ENCODE results near the gene SAG. TPM values are rescaled to one million over a fixed set of nuclear protein-coding genes. Genes with fewer than 3 reads are reported as not detected.

SAG gene
- total and polyA plus RNA-seq, 10 of the 15 experiments (the other 5 are each of a cell fraction or from before 2014, with no cell fraction given) = 0.06 to 0.47 TPM; not detected in 8

DNA sequence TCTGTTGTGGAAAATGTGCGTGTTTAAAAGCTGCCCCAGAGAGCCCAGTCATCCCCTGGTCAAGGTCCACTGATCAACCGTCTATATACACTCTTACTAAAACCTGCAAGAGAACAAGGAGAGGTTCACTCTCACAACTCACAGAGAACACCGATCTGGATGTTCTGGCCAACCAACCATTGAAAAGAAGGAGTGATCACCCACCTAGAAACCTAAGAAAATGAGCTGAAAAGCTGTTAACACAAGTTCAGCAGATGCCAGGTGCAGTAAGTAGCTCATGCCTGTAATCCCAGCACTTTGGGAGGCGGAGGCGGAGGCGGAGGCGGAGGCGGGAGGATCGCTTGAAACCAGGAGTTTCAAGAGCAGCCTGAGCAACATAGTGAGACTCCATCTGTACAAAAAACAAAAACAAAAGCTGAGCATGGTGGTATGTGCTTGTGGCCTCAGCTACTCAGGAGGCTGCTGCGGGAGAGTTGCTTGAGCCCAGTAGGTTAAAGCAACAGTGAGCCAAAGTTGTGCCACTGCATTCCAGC is 41.7 kb upstream of the SAG start:
- H3K79me2 ChIP-seq (ENCODE audit: control insufficient read depth, insufficient read depth, low read length) = peaks cover 9% of the 10 kb centered on the region
- 0 out of 2 replicates have a peak, but pooled peaks have one; percentile 25 for TF ChIP-seq POLR2AphosphoS5 (IDR thresholded peaks at IDR 0.05; ENCODE audit: low read length)
- TF ChIP-seq, protein P1, sequence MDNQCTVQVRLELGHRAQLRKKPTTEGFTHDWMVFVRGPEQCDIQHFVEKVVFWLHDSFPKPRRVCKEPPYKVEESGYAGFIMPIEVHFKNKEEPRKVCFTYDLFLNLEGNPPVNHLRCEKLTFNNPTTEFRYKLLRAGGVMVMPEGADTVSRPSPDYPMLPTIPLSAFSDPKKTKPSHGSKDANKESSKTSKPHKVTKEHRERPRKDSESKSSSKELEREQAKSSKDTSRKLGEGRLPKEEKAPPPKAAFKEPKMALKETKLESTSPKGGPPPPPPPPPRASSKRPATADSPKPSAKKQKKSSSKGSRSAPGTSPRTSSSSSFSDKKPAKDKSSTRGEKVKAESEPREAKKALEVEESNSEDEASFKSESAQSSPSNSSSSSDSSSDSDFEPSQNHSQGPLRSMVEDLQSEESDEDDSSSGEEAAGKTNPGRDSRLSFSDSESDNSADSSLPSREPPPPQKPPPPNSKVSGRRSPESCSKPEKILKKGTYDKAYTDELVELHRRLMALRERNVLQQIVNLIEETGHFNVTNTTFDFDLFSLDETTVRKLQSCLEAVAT (IDR thresholded peaks at IDR 0.05) = no peak
- FAIRE-seq (no peak), DNase-seq (ENCODE audit: low read depth, low spot score) (no peak), ATAC-seq (no peak)
- SMC1A ChIA-PET (ENCODE audit: uncharacterized antibody, unreplicated experiment) = interaction anchor here (1.1 kb wide), 1 partner anchor 12 kb away, joined by 3 read pairs; no protein-coding TSS in a partner anchor
- CTCF ChIA-PET = interaction anchor here (1.0 kb wide), 1 partner anchor 10 kb away, joined by 3 read pairs; no protein-coding TSS in a partner anchor
- peaks cover 23 to 40% of the 10 kb centered on the region in 2 experiments for H3K36me3 ChIP-seq (ENCODE audit: control insufficient read depth in 2 of 2, insufficient read depth in 2 of 2, low read length in 1 of 2)
- in situ Hi-C loops (cut with MboI) (no loop called here), intact Hi-C loops (cut with micrococcal nuclease; ENCODE audit: unreplicated experiment) (no loop called here)
- 35% methylated on average over 10 of the region's 10 CpGs for WGBS (ENCODE audit: insufficient coverage, insufficient replicate concordance, low lambda C conversion rate, missing lambda C conversion rate)
- no peak overlapping the region for H3K4me2 ChIP-seq (ENCODE audit: control insufficient read depth, insufficient read depth)
- peak overlapping the region; percentile 15; the same call in 1 of the 2 replicates for H3K27ac ChIP-seq (ENCODE audit: control insufficient read depth, insufficient read depth)
- no peak overlapping the region for H2AFZ ChIP-seq (ENCODE audit: control insufficient read depth, low read depth, low read length)
- POLR2A ChIA-PET = no interaction called here
- BruUV-seq (replicated peaks) = no TSS peak
- no peak overlapping the region for H3K9ac ChIP-seq (ENCODE audit: control insufficient read depth, insufficient read depth, low read length)
- no peaks in the 10 kb centered on the region for H4K20me1 ChIP-seq (ENCODE audit: control insufficient read depth, insufficient read depth)
- peaks cover 36% of the 10 kb centered on the region for H3K4me1 ChIP-seq (ENCODE audit: control insufficient read depth, insufficient read depth, low read length)
- no peak overlapping the region for H3K4me3 ChIP-seq
- no peaks in the 10 kb centered on the region for H3K9me3 ChIP-seq (replicated peaks; ENCODE audit: control insufficient read depth, insufficient read depth, low read length)
- no peaks in the 10 kb centered on the region for H3K27me3 ChIP-seq (replicated peaks in 1 of 2; ENCODE audit: control insufficient read depth in 2 of 2, insufficient read depth in 2 of 2, low read length in 1 of 2)
- RAD21 ChIA-PET (ENCODE audit: unreplicated experiment) = no interaction called here

DNA sequence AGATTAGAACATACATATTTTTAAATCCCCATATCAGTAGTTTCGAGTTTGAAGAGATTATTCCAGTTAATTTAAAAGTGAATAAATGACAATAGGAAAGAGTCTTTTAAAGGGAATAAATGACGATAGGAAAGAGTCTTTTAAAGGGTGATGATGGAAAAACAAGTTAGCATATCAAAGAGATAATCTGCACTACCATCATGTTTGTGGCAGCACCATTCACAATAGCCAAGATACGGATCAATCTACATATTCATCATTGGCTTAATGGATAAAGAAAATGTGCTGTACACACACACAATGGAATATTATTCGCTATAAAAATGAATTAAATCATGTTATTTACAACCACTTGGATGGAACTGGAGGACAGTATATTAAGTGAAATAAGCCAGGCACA is 41.1 kb upstream of the SAG start:
- ATAC-seq = no peak
- ChIA-PET POLR2A (no interaction called here), SMC1A (ENCODE audit: uncharacterized antibody, unreplicated experiment) (no interaction called here), RAD21 (ENCODE audit: unreplicated experiment) (no interaction called here), CTCF (no interaction called here)
- no peak for FAIRE-seq
- Histone ChIP-seq H3K27me3 (replicated peaks in 1 of 2; ENCODE audit: control insufficient read depth in 2 of 2, insufficient read depth in 2 of 2, low read length in 1 of 2) (no peaks in the 10 kb centered on the region), H3K36me3 (ENCODE audit: control insufficient read depth in 2 of 2, insufficient read depth in 2 of 2, low read length in 1 of 2) (peaks cover 24 to 42% of the 10 kb centered on the region in 2 experiments), H4K20me1 (ENCODE audit: control insufficient read depth, insufficient read depth) (no peaks in the 10 kb centered on the region), H3K27ac (ENCODE audit: control insufficient read depth, insufficient read depth) (no peak overlapping the region), H3K9me3 (replicated peaks; ENCODE audit: control insufficient read depth, insufficient read depth, low read length) (no peaks in the 10 kb centered on the region), H3K4me1 (ENCODE audit: control insufficient read depth, insufficient read depth, low read length) (peaks cover 32% of the 10 kb centered on the region), H3K4me2 (ENCODE audit: control insufficient read depth, insufficient read depth) (no peak overlapping the region), H3K9ac (ENCODE audit: control insufficient read depth, insufficient read depth, low read length) (no peak overlapping the region), H3K4me3 (no peak overlapping the region), H3K79me2 (ENCODE audit: control insufficient read depth, insufficient read depth, low read length) (peaks cover 8% of the 10 kb centered on the region), H2AFZ (ENCODE audit: control insufficient read depth, low read depth, low read length) (no peak overlapping the region)
- intact Hi-C loops (cut with micrococcal nuclease; ENCODE audit: unreplicated experiment) = no loop called here
- 91% methylated on average over 4 of the region's 4 CpGs for WGBS (ENCODE audit: insufficient coverage, insufficient replicate concordance, low lambda C conversion rate, missing lambda C conversion rate)
- TF ChIP-seq TCF7 (IDR thresholded peaks at IDR 0.05; ENCODE audit: borderline replicate concordance) (no peak), SMC3 (IDR thresholded peaks at IDR 0.05; ENCODE audit: borderline replicate concordance, low read length) (no peak), TARDBP (IDR thresholded peaks at IDR 0.05; ENCODE audit: borderline replicate concordance) (no peak), ZZZ3 (IDR thresholded peaks at IDR 0.05; ENCODE audit: control insufficient read depth, insufficient read length, low read depth) (no peak)
- TF ChIP-seq, protein P2, sequence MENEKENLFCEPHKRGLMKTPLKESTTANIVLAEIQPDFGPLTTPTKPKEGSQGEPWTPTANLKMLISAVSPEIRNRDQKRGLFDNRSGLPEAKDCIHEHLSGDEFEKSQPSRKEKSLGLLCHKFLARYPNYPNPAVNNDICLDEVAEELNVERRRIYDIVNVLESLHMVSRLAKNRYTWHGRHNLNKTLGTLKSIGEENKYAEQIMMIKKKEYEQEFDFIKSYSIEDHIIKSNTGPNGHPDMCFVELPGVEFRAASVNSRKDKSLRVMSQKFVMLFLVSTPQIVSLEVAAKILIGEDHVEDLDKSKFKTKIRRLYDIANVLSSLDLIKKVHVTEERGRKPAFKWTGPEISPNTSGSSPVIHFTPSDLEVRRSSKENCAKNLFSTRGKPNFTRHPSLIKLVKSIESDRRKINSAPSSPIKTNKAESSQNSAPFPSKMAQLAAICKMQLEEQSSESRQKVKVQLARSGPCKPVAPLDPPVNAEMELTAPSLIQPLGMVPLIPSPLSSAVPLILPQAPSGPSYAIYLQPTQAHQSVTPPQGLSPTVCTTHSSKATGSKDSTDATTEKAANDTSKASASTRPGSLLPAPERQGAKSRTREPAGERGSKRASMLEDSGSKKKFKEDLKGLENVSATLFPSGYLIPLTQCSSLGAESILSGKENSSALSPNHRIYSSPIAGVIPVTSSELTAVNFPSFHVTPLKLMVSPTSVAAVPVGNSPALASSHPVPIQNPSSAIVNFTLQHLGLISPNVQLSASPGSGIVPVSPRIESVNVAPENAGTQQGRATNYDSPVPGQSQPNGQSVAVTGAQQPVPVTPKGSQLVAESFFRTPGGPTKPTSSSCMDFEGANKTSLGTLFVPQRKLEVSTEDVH (IDR thresholded peaks at IDR 0.05; ENCODE audit: low read depth, partially characterized antibody) = no peak
- TF ChIP-seq, protein P3, sequence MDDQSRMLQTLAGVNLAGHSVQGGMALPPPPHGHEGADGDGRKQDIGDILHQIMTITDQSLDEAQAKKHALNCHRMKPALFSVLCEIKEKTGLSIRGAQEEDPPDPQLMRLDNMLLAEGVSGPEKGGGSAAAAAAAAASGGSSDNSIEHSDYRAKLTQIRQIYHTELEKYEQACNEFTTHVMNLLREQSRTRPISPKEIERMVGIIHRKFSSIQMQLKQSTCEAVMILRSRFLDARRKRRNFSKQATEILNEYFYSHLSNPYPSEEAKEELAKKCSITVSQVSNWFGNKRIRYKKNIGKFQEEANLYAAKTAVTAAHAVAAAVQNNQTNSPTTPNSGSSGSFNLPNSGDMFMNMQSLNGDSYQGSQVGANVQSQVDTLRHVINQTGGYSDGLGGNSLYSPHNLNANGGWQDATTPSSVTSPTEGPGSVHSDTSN (IDR thresholded peaks at IDR 0.05; ENCODE audit: insufficient replicate concordance, low read depth, low read length) = no peak
- TSS peak; percentile 13 for BruUV-seq (replicated peaks)
- DNase-seq (ENCODE audit: low read depth, low spot score) = no peak
- in situ Hi-C loops (cut with MboI) = no loop called here
